ENCODE measurements around the gene DHX16. TPM values are rescaled to one million over a fixed set of nuclear protein-coding genes. Genes with fewer than 3 reads are reported as not detected.

DHX16 gene
- total RNA-seq, 4 donors from 2014 or later, result 16.0 to 34.5 (median 22.5) TPM

- no peak for TF ChIP-seq CTCF (IDR thresholded peaks at IDR 0.05; ENCODE audit: low read depth)
Observed at GRCh38 chr6:30684386-30685156, 11.8 kb upstream of the DHX16 start.

GRCh38 chr6:30683980-30684338 lies 11.2 kb upstream of the DHX16 start:
- no peak for TF ChIP-seq CTCF (IDR thresholded peaks at IDR 0.05; ENCODE audit: low read depth)

GRCh38 chr6:30683183-30683979 lies 10.6 kb upstream of the DHX16 start:
- no peak for TF ChIP-seq CTCF (IDR thresholded peaks at IDR 0.05; ENCODE audit: low read depth)

- TF ChIP-seq CTCF (IDR thresholded peaks at IDR 0.05; ENCODE audit: low read depth), result no peak
Observed at GRCh38 chr6:30682143-30683117, 9.6 kb upstream of the DHX16 start.

- no peak for TF ChIP-seq CTCF (IDR thresholded peaks at IDR 0.05; ENCODE audit: low read depth)
Observed at GRCh38 chr6:30681766-30682142, 8.9 kb upstream of the DHX16 start.

- TF ChIP-seq CTCF (IDR thresholded peaks at IDR 0.05; ENCODE audit: low read depth), result no peak
Observed at GRCh38 chr6:30679765-30680535, 7.1 kb upstream of the DHX16 start.
